Esophagus squamous epithelium (tissue), 5 donors: Measurements from ENCODE around the gene COL20A1. TPM values are rescaled to one million over a fixed set of nuclear protein-coding genes. Genes with fewer than 3 reads are reported as not detected.

Experiments
- DNase-seq: peaks from one replicate; lab custom pipeline; 2025; lab: John Stamatoyannopoulos, UW
- H3K27ac ChIP-seq, 4 donors: fragments of 200-600 bp; sonication (generic); one replicate each; pipeline ENCODE4 v1.5.1; 2016 to 2019; ENCODE audit warnings: mild to moderate bottlenecking in 1 of 4
- H3K27me3 ChIP-seq, 4 donors: fragments of 200-600 bp; sonication (generic); 1 replicate in 3 of 4; 2 replicates in 1 of 4; pipeline versions ENCODE4 v1.5.1 to v1.6.0; 2017 to 2021; ENCODE audit warnings: antibody characterized with exemption in 1 of 4
- H3K36me3 ChIP-seq, 3 donors: fragments of 200-600 bp; sonication (generic); one replicate each; pipeline ENCODE4 v1.5.1; 2016 to 2019
- H3K4me1 ChIP-seq, 3 donors: fragments of 200-600 bp; sonication (generic); one replicate each; pipeline ENCODE4 v1.5.1; 2017 to 2019
- H3K4me3 ChIP-seq, 4 donors: fragments of 200-600 bp; sonication (generic); 1 replicate in 3 of 4; 2 replicates in 1 of 4; pipeline ENCODE4 v1.5.1; 2016 to 2019; ENCODE audit warnings: mild to moderate bottlenecking in 2 of 4, moderate library complexity in 1 of 4
- H3K9me3 ChIP-seq, 3 donors: fragments of 200-600 bp; sonication (generic); one replicate each; pipeline ENCODE4 v1.5.1; 2016 to 2019
- POLR2A ChIP-seq, 4 donors: fragments of 450-650 bp; IDR thresholded peaks; one replicate each; pipeline ENCODE4 v1.6.1; 2017; ENCODE audit warnings: antibody characterized with exemption in 4 of 4, mild to moderate bottlenecking in 4 of 4, moderate library complexity in 3 of 4
- WGBS, 2 donors: methylation state at CpG; one replicate each; pipeline ENCODE4 v1.1.5; 2018; 5-methylcytosine and 5-hydroxymethylcytosine counted together
- intact Hi-C: fragments of 100-400 bp; cut with DNase I; formaldehyde crosslinking; loops from one replicate; pipeline ENCODE4 v1.15.0; 2022
- total RNA-seq, 4 donors: library from RNA; depleted of rRNA; stranded (reverse); fragments of >200 nt; gene quantifications; one replicate each; pipeline ENCODE4 v1.1.0, GENCODE V29; 2016
- TF ChIP-seq, protein P1 (sequence below), 6 experiments: fragments of 450-650 bp in 4 of 6; fragments of 200-600 bp in 2 of 6; sonication (generic) in 2 of 6; IDR thresholded peaks; one replicate each; pipeline ENCODE4 v1.5.1; 2016 to 2019; ENCODE audit warnings: antibody characterized with exemption in 6 of 6, mild to moderate bottlenecking in 4 of 6, moderate library complexity in 4 of 6
- donor health status: DM: yes; HTN: yes; CAD: no.

COL20A1 gene
- total RNA-seq, 4 donors from 2014 or later: not detected

DNA sequence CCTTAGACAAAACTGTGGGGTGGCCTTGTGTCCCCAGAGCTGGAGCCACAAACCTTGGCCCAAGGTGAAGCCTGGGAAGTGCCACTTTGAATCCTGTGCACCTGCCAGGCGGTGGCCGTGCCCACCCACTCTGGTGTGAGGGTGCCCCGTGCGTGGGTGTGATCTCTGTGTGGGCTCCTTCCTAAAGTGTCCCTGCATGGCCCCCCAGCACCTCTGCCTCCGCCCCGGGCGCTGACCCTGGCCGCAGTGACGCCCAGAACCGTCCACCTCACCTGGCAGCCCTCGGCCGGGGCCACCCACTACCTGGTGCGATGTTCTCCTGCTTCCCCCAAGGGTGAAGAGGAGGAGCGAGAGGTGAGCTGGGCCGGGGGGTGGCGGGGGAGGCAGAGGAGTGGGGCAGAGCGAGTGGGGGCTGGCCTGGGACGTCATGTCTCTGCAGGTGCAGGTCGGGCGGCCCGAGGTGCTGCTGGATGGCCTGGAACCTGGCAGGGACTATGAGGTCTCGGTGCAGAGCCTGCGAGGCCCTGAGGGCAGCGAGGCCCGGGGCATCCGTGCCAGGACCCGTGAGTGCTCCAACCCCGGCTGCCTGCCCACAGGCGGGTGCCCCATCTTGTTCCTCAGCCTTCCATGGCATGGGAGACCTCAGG is 18.3 kb downstream of the COL20A1 start:
- H3K4me3 ChIP-seq: no peak overlapping the region
- no peaks in the 10 kb centered on the region for H3K9me3 ChIP-seq
- DNase-seq: no peak
- TF ChIP-seq POLR2A (IDR thresholded peaks at IDR 0.05): no peak
- TF ChIP-seq, protein P1, sequence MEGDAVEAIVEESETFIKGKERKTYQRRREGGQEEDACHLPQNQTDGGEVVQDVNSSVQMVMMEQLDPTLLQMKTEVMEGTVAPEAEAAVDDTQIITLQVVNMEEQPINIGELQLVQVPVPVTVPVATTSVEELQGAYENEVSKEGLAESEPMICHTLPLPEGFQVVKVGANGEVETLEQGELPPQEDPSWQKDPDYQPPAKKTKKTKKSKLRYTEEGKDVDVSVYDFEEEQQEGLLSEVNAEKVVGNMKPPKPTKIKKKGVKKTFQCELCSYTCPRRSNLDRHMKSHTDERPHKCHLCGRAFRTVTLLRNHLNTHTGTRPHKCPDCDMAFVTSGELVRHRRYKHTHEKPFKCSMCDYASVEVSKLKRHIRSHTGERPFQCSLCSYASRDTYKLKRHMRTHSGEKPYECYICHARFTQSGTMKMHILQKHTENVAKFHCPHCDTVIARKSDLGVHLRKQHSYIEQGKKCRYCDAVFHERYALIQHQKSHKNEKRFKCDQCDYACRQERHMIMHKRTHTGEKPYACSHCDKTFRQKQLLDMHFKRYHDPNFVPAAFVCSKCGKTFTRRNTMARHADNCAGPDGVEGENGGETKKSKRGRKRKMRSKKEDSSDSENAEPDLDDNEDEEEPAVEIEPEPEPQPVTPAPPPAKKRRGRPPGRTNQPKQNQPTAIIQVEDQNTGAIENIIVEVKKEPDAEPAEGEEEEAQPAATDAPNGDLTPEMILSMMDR (IDR thresholded peaks at IDR 0.05): no peak
- intact Hi-C loops: no loop called here
- H3K27ac ChIP-seq: no peak overlapping the region
- H3K27me3 ChIP-seq: peaks cover 0 to 87% (median 3%) of the 10 kb centered on the region in 4 donors
- WGBS, 2 donors: 85% methylated on average over 5 of the region's 29 CpGs; no CpG with 5 or more reads in 1 of the 2 donors
- peaks cover 0 to 12% (median 0%) of the 10 kb centered on the region in 3 donors for H3K4me1 ChIP-seq
- H3K36me3 ChIP-seq: no peaks in the 10 kb centered on the region

DNA sequence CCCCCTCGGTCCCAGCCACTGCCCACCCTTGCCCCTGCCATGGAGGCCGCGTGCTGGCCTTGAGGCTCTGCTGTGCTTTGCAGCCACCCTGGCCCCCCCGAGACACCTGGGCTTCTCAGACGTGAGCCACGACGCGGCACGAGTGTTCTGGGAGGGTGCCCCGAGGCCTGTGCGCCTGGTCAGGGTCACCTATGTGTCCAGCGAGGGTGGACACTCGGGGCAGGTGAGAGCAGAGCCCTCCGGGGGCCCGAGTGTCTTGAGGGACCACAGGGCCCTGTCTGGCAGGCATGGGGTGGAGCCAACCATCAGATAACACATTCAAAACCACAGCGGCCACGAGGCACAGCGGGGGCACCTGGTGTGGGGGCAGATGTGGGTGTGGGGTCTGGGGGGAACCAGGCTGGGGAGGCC is 18.9 kb downstream of the COL20A1 start:
- Histone ChIP-seq H3K4me1 (peaks cover 0 to 12% (median 0%) of the 10 kb centered on the region in 3 donors), H3K4me3 (no peak overlapping the region), H3K27me3 (peaks cover 0 to 84% (median 3%) of the 10 kb centered on the region in 4 donors), H3K27ac (no peak overlapping the region), H3K9me3 (no peaks in the 10 kb centered on the region), H3K36me3 (no peaks in the 10 kb centered on the region)
- intact Hi-C loops: no loop called here
- DNase-seq: no peak
- WGBS, 2 donors: 49% methylated on average over 3 of the region's 18 CpGs; no CpG with 5 or more reads in 1 of the 2 donors
- TF ChIP-seq POLR2A (IDR thresholded peaks at IDR 0.05): no peak
- TF ChIP-seq, protein P1 (IDR thresholded peaks at IDR 0.05): no peak

DNA sequence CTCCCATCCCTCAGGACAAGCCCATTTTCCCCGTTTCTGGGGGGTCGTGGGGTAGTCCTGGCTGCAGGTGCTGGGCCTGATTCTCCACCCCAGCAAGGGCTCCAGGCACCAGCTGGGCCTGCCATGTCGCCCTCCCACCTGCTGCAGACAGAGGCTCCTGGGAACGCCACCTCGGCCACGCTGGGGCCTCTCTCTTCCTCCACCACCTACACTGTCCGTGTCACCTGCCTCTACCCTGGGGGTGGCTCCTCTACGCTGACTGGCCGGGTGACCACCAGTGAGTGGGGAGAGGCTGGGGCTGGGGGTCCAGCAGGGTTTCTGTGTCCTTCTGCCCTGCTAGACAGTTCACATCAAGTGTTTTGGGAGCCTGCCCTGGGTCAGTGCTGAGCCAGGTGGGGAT is 19.3 kb downstream of the COL20A1 start:
- H3K4me3 ChIP-seq: no peak overlapping the region
- H3K27me3 ChIP-seq: peaks cover 0 to 80% (median 3%) of the 10 kb centered on the region in 4 donors
- no peak overlapping the region for H3K27ac ChIP-seq
- TF ChIP-seq POLR2A (IDR thresholded peaks at IDR 0.05): no peak
- TF ChIP-seq, protein P1 (IDR thresholded peaks at IDR 0.05): no peak
- no peaks in the 10 kb centered on the region for H3K36me3 ChIP-seq
- intact Hi-C loops: no loop called here
- no peaks in the 10 kb centered on the region for H3K9me3 ChIP-seq
- DNase-seq: no peak
- no CpG with 5 or more reads among the region's 9 CpGs for WGBS, 2 donors
- H3K4me1 ChIP-seq: peaks cover 0 to 12% (median 0%) of the 10 kb centered on the region in 3 donors

DNA sequence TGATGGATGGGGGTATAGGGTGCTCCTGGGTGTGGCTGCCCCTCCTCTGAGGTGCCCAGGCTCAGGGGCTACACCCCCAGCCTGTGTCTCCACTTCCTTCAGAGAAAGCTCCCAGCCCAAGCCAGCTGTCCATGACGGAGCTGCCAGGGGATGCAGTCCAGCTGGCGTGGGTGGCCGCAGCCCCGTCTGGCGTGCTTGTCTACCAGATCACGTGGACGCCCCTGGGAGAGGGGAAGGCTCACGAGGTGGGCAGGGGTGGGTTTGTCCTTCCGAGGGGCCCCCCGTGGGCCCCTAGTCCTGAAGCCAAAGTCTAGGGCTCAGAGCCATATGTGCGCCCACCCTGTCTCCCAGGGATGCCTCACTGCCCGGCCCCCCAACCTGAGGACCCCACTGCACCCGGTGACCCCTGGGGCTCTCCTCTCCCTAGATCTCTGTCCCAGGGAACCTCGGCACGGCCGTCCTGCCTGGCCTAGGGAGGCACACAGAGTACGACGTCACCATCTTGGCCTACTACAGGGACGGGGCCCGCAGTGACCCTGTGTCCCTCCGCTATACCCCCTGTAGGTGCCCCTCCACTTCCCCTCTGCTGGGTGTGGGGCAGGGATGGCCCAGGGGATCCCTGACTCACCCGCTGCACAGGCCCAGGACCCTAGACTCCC is 19.8 kb downstream of the COL20A1 start:
- Histone ChIP-seq H3K4me3 (no peak overlapping the region), H3K27ac (no peak overlapping the region), H3K4me1 (peaks cover 0 to 12% (median 0%) of the 10 kb centered on the region in 3 donors), H3K27me3 (peaks cover 0 to 75% (median 3%) of the 10 kb centered on the region in 4 donors), H3K9me3 (no peaks in the 10 kb centered on the region), H3K36me3 (no peaks in the 10 kb centered on the region)
- no peak for DNase-seq
- TF ChIP-seq POLR2A (IDR thresholded peaks at IDR 0.05): no peak
- TF ChIP-seq, protein P1 (IDR thresholded peaks at IDR 0.05): no peak
- 86% methylated on average over 9 of the region's 22 CpGs; no CpG with 5 or more reads in 1 of the 2 donors for WGBS, 2 donors
- intact Hi-C loops: no loop called here
